HG03521 (cell line): Measurements from ENCODE around the gene EPAS1.

Experiments used
- ATAC-seq: cut with Tn5 transposase; IDR thresholded peaks from one replicate; pipeline ENCODE4 v1.9.1; 2021; ENCODE audit warnings: mild to moderate bottlenecking, moderate library complexity; ENCODE audit not compliant: unreplicated experiment

The EPAS1 gene

GRCh38 chr2:46318579-46319460, 21.6 kb downstream of the EPAS1 start:
- no peak for ATAC-seq

GRCh38 chr2:46319711-46320110, 22.5 kb downstream of the EPAS1 start:
- ATAC-seq: no peak

GRCh38 chr2:46320141-46320567, 22.9 kb downstream of the EPAS1 start:
- no peak for ATAC-seq

- no peak for ATAC-seq
Measured at GRCh38 chr2:46323730-46324129, 26.5 kb downstream of the EPAS1 start.

- ATAC-seq: no peak
Measured at GRCh38 chr2:46325182-46325928, 28.1 kb downstream of the EPAS1 start.

GRCh38 chr2:46326231-46326980, 29.2 kb downstream of the EPAS1 start:
- no peak for ATAC-seq

GRCh38 chr2:46327627-46328026, 30.4 kb downstream of the EPAS1 start:
- no peak for ATAC-seq

GRCh38 chr2:46328291-46328690, 31.1 kb downstream of the EPAS1 start:
- ATAC-seq: no peak

GRCh38 chr2:46328829-46329228, 31.6 kb downstream of the EPAS1 start:
- ATAC-seq: no peak

- ATAC-seq: no peak
Measured at GRCh38 chr2:46329340-46329739, 32.1 kb downstream of the EPAS1 start.

- no peak for ATAC-seq
Measured at GRCh38 chr2:46329803-46330775, 32.9 kb downstream of the EPAS1 start.

GRCh38 chr2:46331109-46331766, 34.0 kb downstream of the EPAS1 start:
- ATAC-seq: no peak

GRCh38 chr2:46332686-46333281, 35.6 kb downstream of the EPAS1 start:
- ATAC-seq: no peak

- ATAC-seq: no peak
Measured at GRCh38 chr2:46333912-46334311, 36.7 kb downstream of the EPAS1 start.

- ATAC-seq: no peak
Measured at GRCh38 chr2:46334389-46335271, 37.4 kb downstream of the EPAS1 start.

GRCh38 chr2:46335391-46336282, 38.4 kb downstream of the EPAS1 start:
- no peak for ATAC-seq

- no peak for ATAC-seq
Measured at GRCh38 chr2:46336283-46336959, 39.2 kb downstream of the EPAS1 start.
